ENCODE results near the gene SH3GLB1.

SH3GLB1 gene

DNA sequence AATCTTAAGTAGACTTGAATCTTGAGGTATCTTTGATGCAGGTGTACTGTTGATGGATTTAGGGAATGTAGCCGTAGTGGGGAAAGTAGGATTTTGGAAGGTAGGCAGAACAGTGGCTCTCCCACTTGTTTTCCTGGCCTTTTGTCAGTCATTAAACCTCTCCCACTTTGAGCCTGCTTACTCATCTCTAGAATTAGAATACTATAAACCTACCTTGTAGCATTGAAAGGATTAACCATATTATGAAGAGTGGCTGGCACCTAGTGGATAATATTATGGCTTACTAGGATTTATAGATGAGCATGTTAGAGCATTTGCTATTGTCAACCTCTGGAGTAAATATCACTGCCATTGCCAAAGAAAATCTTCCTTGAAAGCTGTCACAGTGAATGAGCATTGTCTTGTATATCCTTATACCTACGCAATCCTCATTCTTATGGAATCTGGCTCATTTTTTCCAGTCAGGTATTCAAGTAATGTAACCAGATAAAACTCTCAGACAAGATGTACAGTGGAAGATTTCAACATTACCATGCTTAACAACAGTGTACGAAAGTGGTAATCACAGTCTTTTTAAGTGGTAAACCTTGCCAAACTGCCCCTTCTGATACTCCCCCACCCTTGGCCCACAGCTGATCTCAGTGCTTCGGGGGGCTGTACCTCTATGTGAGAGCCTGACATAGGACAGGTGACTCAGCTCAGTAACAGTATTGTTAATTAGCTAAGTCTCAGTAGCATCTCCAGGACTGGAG, 44.4 kb downstream of the SH3GLB1 start:
- DNase-seq (ENCODE audit: low read depth in 1 of 2, low spot score in 1 of 2) = no peak
- TF ChIP-seq POLR2AphosphoS5 (IDR thresholded peaks at IDR 0.05; ENCODE audit: low read depth) (no peak), SPI1 (IDR thresholded peaks at IDR 0.05; ENCODE audit: borderline replicate concordance, low read depth) (no peak)
- Histone ChIP-seq H3K27ac (replicated peaks) (no peak overlapping the region), H3K4me3 (replicated peaks; ENCODE audit: insufficient read depth, low read length) (no peak overlapping the region), H3K27me3 (ENCODE audit: insufficient read depth, poor library complexity, severe bottlenecking) (no peaks in the 10 kb centered on the region)

DNA sequence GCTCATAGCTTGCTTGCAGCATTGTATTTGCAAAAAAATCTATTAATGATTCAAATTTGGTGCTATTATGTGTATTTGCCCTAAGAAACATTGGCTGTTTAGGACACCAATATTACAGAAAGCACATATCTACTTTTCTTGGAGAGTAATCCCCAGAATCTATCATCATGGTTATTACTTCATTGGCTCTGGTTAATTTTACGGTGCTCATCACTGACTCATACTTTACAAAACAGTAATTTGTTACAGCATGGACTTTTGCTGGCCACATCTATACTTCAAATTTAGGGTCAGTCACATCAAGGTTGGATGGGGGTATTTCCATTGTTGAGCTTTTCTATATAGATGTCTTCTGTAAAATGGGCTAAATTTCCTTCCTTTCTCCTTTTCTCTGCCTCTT, 45.7 kb downstream of the SH3GLB1 start:
- no peak overlapping the region for H3K4me3 ChIP-seq (replicated peaks; ENCODE audit: insufficient read depth, low read length)
- no peak overlapping the region for H3K27ac ChIP-seq (replicated peaks)
- no peak for DNase-seq (ENCODE audit: low read depth in 1 of 2, low spot score in 1 of 2)
- no peak for TF ChIP-seq GABPA (IDR thresholded peaks at IDR 0.05; ENCODE audit: low read depth)
- no peak for TF ChIP-seq SPI1 (IDR thresholded peaks at IDR 0.05; ENCODE audit: borderline replicate concordance, low read depth)
- no peak for TF ChIP-seq POLR2AphosphoS5 (IDR thresholded peaks at IDR 0.05; ENCODE audit: low read depth)
- TF ChIP-seq, protein P1, sequence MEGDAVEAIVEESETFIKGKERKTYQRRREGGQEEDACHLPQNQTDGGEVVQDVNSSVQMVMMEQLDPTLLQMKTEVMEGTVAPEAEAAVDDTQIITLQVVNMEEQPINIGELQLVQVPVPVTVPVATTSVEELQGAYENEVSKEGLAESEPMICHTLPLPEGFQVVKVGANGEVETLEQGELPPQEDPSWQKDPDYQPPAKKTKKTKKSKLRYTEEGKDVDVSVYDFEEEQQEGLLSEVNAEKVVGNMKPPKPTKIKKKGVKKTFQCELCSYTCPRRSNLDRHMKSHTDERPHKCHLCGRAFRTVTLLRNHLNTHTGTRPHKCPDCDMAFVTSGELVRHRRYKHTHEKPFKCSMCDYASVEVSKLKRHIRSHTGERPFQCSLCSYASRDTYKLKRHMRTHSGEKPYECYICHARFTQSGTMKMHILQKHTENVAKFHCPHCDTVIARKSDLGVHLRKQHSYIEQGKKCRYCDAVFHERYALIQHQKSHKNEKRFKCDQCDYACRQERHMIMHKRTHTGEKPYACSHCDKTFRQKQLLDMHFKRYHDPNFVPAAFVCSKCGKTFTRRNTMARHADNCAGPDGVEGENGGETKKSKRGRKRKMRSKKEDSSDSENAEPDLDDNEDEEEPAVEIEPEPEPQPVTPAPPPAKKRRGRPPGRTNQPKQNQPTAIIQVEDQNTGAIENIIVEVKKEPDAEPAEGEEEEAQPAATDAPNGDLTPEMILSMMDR (IDR thresholded peaks at IDR 0.05; ENCODE audit: insufficient read depth, low read length) = no peak
- TF ChIP-seq, protein P2, sequence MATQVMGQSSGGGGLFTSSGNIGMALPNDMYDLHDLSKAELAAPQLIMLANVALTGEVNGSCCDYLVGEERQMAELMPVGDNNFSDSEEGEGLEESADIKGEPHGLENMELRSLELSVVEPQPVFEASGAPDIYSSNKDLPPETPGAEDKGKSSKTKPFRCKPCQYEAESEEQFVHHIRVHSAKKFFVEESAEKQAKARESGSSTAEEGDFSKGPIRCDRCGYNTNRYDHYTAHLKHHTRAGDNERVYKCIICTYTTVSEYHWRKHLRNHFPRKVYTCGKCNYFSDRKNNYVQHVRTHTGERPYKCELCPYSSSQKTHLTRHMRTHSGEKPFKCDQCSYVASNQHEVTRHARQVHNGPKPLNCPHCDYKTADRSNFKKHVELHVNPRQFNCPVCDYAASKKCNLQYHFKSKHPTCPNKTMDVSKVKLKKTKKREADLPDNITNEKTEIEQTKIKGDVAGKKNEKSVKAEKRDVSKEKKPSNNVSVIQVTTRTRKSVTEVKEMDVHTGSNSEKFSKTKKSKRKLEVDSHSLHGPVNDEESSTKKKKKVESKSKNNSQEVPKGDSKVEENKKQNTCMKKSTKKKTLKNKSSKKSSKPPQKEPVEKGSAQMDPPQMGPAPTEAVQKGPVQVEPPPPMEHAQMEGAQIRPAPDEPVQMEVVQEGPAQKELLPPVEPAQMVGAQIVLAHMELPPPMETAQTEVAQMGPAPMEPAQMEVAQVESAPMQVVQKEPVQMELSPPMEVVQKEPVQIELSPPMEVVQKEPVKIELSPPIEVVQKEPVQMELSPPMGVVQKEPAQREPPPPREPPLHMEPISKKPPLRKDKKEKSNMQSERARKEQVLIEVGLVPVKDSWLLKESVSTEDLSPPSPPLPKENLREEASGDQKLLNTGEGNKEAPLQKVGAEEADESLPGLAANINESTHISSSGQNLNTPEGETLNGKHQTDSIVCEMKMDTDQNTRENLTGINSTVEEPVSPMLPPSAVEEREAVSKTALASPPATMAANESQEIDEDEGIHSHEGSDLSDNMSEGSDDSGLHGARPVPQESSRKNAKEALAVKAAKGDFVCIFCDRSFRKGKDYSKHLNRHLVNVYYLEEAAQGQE (IDR thresholded peaks at IDR 0.05; ENCODE audit: insufficient replicate concordance, low read depth) = no peak
- no peaks in the 10 kb centered on the region for H3K27me3 ChIP-seq (ENCODE audit: insufficient read depth, poor library complexity, severe bottlenecking)

DNA sequence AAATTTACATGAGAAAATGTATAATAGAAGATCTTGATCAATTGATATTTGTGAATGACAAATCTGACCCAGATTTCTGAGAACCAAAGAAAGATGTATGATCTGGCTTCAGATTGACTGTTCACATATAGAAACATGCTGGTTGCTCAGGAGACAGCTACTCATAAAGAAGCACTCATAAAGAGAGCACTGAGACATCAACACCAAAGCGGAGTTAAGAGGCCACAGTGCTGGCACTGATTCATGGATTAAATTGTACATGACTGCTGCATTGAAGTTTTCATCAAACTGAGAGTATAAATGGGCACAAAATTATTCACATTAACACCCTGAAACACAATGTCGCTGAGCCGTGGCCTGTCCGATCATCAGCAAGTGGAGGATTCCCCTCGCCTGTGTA, 46.2 kb downstream of the SH3GLB1 start:
- Histone ChIP-seq H3K27me3 (ENCODE audit: insufficient read depth, poor library complexity, severe bottlenecking) (no peaks in the 10 kb centered on the region), H3K27ac (replicated peaks) (no peak overlapping the region), H3K4me3 (replicated peaks; ENCODE audit: insufficient read depth, low read length) (no peak overlapping the region)
- TF ChIP-seq SPI1 (IDR thresholded peaks at IDR 0.05; ENCODE audit: borderline replicate concordance, low read depth) (no peak), POLR2AphosphoS5 (IDR thresholded peaks at IDR 0.05; ENCODE audit: low read depth) (no peak), GABPA (IDR thresholded peaks at IDR 0.05; ENCODE audit: low read depth) (no peak)
- TF ChIP-seq, protein P1 (IDR thresholded peaks at IDR 0.05; ENCODE audit: insufficient read depth, low read length) = no peak
- TF ChIP-seq, protein P2 (IDR thresholded peaks at IDR 0.05; ENCODE audit: insufficient replicate concordance, low read depth) = no peak
- no peak for DNase-seq (ENCODE audit: low read depth in 1 of 2, low spot score in 1 of 2)

DNA sequence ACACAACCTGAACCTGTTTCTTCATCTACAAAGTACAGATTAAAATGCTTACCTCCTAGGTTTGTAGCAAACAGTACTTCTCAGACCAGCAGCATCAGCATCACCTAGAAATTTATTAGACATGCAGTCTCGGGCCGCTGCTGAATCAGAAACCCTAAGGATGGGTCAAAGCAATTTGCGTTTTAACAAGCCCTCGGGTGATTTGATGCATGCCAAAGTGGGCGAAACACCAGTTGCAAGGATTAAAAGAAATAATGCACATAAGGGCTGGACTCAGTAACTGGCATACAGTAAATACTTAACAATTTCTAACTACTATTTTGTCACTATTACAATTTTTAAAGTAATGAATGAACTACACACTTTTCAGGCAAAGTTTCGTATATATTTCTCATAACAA, 47.5 kb downstream of the SH3GLB1 start:
- H3K27me3 ChIP-seq (ENCODE audit: insufficient read depth, poor library complexity, severe bottlenecking) = no peaks in the 10 kb centered on the region
- H3K27ac ChIP-seq (replicated peaks) = no peak overlapping the region
- H3K4me3 ChIP-seq (replicated peaks; ENCODE audit: insufficient read depth, low read length) = no peak overlapping the region
- no peak for DNase-seq (ENCODE audit: low read depth in 1 of 2, low spot score in 1 of 2)
- TF ChIP-seq GABPA (IDR thresholded peaks at IDR 0.05; ENCODE audit: low read depth) (no peak), POLR2AphosphoS5 (IDR thresholded peaks at IDR 0.05; ENCODE audit: low read depth) (no peak)

DNA sequence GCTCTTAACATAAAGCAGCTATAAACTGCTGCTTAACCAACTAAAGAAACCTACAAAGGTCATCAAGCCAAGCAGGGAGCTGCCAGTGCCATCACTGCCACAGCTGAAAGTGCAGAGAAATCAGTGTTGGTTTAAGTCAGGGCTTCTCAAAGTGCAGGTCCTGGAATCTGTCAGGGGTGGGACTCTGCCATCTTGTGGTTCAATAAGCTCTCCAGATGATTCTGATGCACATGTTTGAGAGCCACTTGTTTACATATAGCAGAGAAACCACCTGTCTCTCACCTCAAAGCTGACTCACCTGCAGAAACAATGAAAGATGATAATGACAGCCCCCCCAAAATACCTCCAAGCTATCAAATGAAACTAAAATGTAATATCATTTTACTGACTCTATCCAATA, 49.3 kb downstream of the SH3GLB1 start:
- Histone ChIP-seq H3K27me3 (ENCODE audit: insufficient read depth, poor library complexity, severe bottlenecking) (no peaks in the 10 kb centered on the region), H3K27ac (replicated peaks) (no peak overlapping the region), H3K4me3 (replicated peaks; ENCODE audit: insufficient read depth, low read length) (no peak overlapping the region)
- DNase-seq (ENCODE audit: low read depth in 1 of 2, low spot score in 1 of 2) = no peak
- TF ChIP-seq, protein P2 (IDR thresholded peaks at IDR 0.05; ENCODE audit: insufficient replicate concordance, low read depth) = no peak
- TF ChIP-seq POLR2AphosphoS5 (IDR thresholded peaks at IDR 0.05; ENCODE audit: low read depth) = no peak
- no peak for TF ChIP-seq GABPA (IDR thresholded peaks at IDR 0.05; ENCODE audit: low read depth)

Measured in HL-60 (cell line).